ENCODE results near the gene RAB7A. TPM values are rescaled to one million over a fixed set of nuclear protein-coding genes. Genes with fewer than 3 reads are reported as not detected.

RAB7A gene
- total RNA-seq, 1 experiment from 2014 or later = 71.2 TPM

DNA sequence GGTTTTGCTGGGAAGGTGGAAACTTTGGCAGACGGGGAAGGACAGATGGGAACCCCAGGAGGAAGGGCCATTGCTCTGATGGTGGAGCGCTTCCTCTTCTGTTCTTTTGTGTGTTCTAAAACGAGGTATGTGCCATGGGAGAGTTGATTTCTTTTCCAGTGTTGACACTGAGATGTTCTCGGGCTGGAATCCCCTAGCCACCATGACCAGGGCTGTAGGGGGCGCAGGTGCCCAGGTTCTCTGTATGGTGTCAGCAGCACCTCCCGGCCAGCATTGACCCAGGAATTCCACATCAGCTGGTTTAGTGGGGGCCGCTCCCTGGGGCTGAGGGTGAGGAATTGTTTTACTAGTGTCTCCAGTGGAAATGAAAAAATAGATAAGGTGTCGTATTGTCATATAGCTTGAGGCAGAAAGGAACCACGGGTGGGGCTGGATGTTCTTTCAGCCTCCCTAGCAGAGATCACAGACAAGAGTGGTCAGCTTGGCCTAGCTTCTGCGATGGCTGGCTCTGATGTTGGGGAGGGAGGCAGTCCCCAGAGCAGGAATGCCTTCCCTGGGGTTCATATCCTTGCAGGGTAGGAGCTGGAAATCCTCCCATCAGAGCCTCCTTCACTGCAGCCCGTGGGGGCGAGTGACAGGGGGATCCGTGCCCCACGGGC lies 119.3 kb downstream of the RAB7A start:
- H3K27ac ChIP-seq (ENCODE audit: low read length) = no peak overlapping the region
- peak; percentile 48 for DNase-seq
- peak overlapping the region; percentile 67 for H3K9ac ChIP-seq (ENCODE audit: low read length)
- H3K9me3 ChIP-seq (ENCODE audit: low read length) = no peaks in the 10 kb centered on the region
- no peaks in the 10 kb centered on the region for H3K36me3 ChIP-seq (ENCODE audit: insufficient read depth, low read length)
- H3K4me1 ChIP-seq (ENCODE audit: low read length) = peaks cover 16% of the 10 kb centered on the region
- no peak overlapping the region for H2AFZ ChIP-seq (ENCODE audit: low read length)
- no peaks in the 10 kb centered on the region for H3K79me2 ChIP-seq (ENCODE audit: low read length)
- H3K9me2 ChIP-seq (replicated peaks; ENCODE audit: insufficient read depth, low read length) = no peaks in the 10 kb centered on the region
- H3K4me3 ChIP-seq (ENCODE audit: low read length) = peak overlapping the region; percentile 60
- no peaks in the 10 kb centered on the region for H4K20me1 ChIP-seq (ENCODE audit: insufficient read depth, low read depth, low read length)
- H3K27me3 ChIP-seq (ENCODE audit: low read length) = no peaks in the 10 kb centered on the region
- peak overlapping the region; percentile 78 for H3K4me2 ChIP-seq (ENCODE audit: low read depth, low read length, poor library complexity, severe bottlenecking)

DNA sequence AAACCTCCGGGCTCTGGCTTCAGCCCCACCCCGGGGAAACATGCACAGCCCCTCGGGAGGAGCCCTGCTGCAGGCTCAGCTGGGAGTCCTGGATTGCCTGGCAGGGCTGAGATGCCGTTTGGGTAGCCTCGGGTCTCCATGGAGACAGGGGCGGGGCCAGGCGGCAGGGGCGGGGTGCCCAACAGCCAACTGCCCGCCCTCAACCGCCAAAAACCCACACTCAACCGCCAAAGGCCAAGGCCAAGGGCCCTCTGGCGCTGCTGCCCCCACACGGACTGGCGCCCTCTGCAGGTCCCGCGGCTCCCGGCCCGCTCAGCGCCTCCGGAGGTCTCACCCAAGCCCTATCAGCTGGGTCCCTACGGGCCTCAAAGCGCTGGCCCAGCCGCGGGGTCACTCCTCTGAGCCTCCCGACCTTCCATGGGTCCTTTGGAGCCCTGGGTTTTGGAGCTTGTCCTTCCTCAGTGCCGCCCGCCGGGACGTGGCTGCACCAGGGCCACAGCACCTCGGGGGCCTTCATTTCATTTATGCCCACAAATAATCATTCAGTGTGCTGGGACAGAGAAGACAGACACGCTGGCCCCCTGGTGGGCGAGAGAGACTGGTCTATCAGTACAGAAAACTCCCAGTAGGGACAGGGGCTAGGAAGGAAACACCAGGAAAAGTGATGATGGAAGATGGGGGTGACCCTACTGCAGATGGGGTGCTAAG lies 119.9 kb downstream of the RAB7A start:
- peak overlapping the region; percentile 60 for H3K4me3 ChIP-seq (ENCODE audit: low read length)
- H2AFZ ChIP-seq (ENCODE audit: low read length) = peak overlapping the region; percentile 92
- peak overlapping the region; percentile 67 for H3K9ac ChIP-seq (ENCODE audit: low read length)

DNA sequence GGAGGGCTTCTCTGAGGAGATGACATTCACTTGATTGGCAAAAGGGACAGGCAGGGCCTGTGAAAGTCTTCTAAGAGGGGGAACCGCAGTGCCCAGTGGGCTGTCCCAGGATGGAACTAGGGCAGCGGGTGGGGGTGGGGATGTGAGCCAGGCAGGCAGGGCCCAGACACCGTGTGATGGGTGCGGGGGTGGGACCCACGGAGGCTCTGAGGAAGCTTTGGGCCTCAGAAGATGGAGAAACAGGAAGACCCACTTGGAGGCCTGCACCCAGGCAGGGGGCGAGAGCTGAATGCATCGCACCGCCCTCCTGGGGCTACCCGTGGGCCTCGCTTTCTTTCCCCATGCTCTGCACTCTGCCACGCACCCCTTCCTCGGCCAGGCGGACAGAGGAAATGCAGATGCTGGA lies 120.5 kb downstream of the RAB7A start:
- no peak overlapping the region for H3K27ac ChIP-seq (ENCODE audit: low read length)
- H3K9me2 ChIP-seq (replicated peaks; ENCODE audit: insufficient read depth, low read length) = no peaks in the 10 kb centered on the region
- DNase-seq = no peak
- H3K9ac ChIP-seq (ENCODE audit: low read length) = peak overlapping the region; percentile 67
- peaks cover 16% of the 10 kb centered on the region for H3K4me1 ChIP-seq (ENCODE audit: low read length)
- peak overlapping the region; percentile 78 for H3K4me2 ChIP-seq (ENCODE audit: low read depth, low read length, poor library complexity, severe bottlenecking)
- H3K27me3 ChIP-seq (ENCODE audit: low read length) = no peaks in the 10 kb centered on the region
- peak overlapping the region; percentile 92; the same call in 1 of the 2 replicates for H2AFZ ChIP-seq (ENCODE audit: low read length)
- H3K36me3 ChIP-seq (ENCODE audit: insufficient read depth, low read length) = no peaks in the 10 kb centered on the region
- no peaks in the 10 kb centered on the region for H3K79me2 ChIP-seq (ENCODE audit: low read length)
- H3K4me3 ChIP-seq (ENCODE audit: low read length) = peak overlapping the region; percentile 60
- H3K9me3 ChIP-seq (ENCODE audit: low read length) = no peaks in the 10 kb centered on the region
- no peaks in the 10 kb centered on the region for H4K20me1 ChIP-seq (ENCODE audit: insufficient read depth, low read depth, low read length)

More for the DNA sequence above, 119.9 kb downstream of the RAB7A start:
- H3K4me1 ChIP-seq (ENCODE audit: low read length) = peaks cover 16% of the 10 kb centered on the region
- peak overlapping the region; percentile 78 for H3K4me2 ChIP-seq (ENCODE audit: low read depth, low read length, poor library complexity, severe bottlenecking)
- H3K9me2 ChIP-seq (replicated peaks; ENCODE audit: insufficient read depth, low read length) = no peaks in the 10 kb centered on the region
- no peaks in the 10 kb centered on the region for H3K27me3 ChIP-seq (ENCODE audit: low read length)
- H3K36me3 ChIP-seq (ENCODE audit: insufficient read depth, low read length) = no peaks in the 10 kb centered on the region
- H4K20me1 ChIP-seq (ENCODE audit: insufficient read depth, low read depth, low read length) = no peaks in the 10 kb centered on the region
- DNase-seq = peak; percentile 95
- H3K27ac ChIP-seq (ENCODE audit: low read length) = no peak overlapping the region
- no peaks in the 10 kb centered on the region for H3K79me2 ChIP-seq (ENCODE audit: low read length)
- H3K9me3 ChIP-seq (ENCODE audit: low read length) = no peaks in the 10 kb centered on the region

DNA sequence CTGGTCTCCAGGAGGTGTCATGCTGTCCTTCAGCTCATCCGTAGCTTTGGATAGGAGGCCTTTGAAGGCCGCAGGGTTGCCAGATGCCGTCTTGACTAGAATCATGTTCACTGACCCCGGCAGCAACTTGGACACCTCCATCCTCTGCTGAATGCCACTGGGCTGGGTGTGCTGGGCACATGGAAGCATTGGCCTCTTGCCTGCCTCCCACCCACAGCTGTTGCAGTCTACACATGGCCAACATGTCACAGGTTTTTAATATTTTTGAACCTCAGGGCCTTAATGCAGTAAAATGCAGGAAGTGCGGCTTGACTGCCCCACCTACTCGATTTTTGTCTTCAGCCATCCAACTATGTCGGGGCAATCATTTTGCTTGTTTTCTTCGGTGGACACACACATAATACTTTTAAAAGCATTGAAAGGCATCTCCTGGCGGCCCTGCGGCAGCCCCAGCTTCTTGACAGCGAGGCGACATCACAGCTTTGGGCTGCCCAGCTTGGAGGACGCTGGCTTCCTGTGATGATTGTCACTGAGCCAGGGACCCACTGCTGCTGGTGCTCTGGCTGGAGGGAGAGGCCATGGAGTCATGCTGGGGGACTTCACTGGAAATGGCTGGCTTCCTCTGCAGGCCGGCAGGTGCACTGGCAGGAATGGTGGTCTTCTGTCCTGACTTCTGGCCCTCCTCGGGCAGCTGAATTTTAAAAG lies 121.8 kb downstream of the RAB7A start:
- no peaks in the 10 kb centered on the region for H4K20me1 ChIP-seq (ENCODE audit: insufficient read depth, low read depth, low read length)
- H3K9me2 ChIP-seq (replicated peaks; ENCODE audit: insufficient read depth, low read length) = no peaks in the 10 kb centered on the region
- H3K27ac ChIP-seq (ENCODE audit: low read length) = no peak overlapping the region
- no peaks in the 10 kb centered on the region for H3K27me3 ChIP-seq (ENCODE audit: low read length)
- peaks cover 16% of the 10 kb centered on the region for H3K4me1 ChIP-seq (ENCODE audit: low read length)
- H3K36me3 ChIP-seq (ENCODE audit: insufficient read depth, low read length) = no peaks in the 10 kb centered on the region
- DNase-seq = no peak
- no peaks in the 10 kb centered on the region for H3K9me3 ChIP-seq (ENCODE audit: low read length)
- no peak overlapping the region for H3K4me2 ChIP-seq (ENCODE audit: low read depth, low read length, poor library complexity, severe bottlenecking)
- no peak overlapping the region for H2AFZ ChIP-seq (ENCODE audit: low read length)
- no peak overlapping the region for H3K9ac ChIP-seq (ENCODE audit: low read length)
- H3K79me2 ChIP-seq (ENCODE audit: low read length) = no peaks in the 10 kb centered on the region
- no peak overlapping the region for H3K4me3 ChIP-seq (ENCODE audit: low read length)

DNA sequence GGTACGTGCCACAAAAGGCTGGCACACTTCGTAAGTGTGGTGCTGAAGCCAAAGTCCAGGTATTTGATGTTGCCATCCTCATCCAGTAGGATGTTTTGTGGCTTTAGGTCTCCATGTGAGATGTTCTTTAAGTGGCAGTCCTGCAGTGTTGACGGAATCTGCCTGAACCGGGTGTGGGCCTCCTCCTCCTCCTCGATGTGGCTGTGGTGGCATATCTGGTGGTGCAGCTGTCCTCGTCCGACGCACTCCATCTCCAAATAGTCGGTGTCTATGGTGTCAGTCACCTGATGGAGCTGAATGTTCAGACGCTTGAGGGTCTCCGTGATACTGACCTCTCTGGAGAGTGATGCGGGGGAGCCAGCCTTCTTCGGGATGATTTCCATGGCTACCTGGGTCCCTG lies 123.0 kb downstream of the RAB7A start:
- no peaks in the 10 kb centered on the region for H3K9me2 ChIP-seq (replicated peaks; ENCODE audit: insufficient read depth, low read length)
- H3K9me3 ChIP-seq (ENCODE audit: low read length) = peaks cover 3% of the 10 kb centered on the region
- no peaks in the 10 kb centered on the region for H3K27me3 ChIP-seq (ENCODE audit: low read length)
- H3K4me1 ChIP-seq (ENCODE audit: low read length) = peaks cover 16% of the 10 kb centered on the region
- H3K79me2 ChIP-seq (ENCODE audit: low read length) = no peaks in the 10 kb centered on the region
- no peak overlapping the region for H3K4me2 ChIP-seq (ENCODE audit: low read depth, low read length, poor library complexity, severe bottlenecking)
- no peak overlapping the region for H3K4me3 ChIP-seq (ENCODE audit: low read length)
- no peak overlapping the region for H2AFZ ChIP-seq (ENCODE audit: low read length)
- H3K27ac ChIP-seq (ENCODE audit: low read length) = no peak overlapping the region
- H4K20me1 ChIP-seq (ENCODE audit: insufficient read depth, low read depth, low read length) = no peaks in the 10 kb centered on the region
- no peak for DNase-seq
- no peak overlapping the region for H3K9ac ChIP-seq (ENCODE audit: low read length)
- H3K36me3 ChIP-seq (ENCODE audit: insufficient read depth, low read length) = no peaks in the 10 kb centered on the region

DNA sequence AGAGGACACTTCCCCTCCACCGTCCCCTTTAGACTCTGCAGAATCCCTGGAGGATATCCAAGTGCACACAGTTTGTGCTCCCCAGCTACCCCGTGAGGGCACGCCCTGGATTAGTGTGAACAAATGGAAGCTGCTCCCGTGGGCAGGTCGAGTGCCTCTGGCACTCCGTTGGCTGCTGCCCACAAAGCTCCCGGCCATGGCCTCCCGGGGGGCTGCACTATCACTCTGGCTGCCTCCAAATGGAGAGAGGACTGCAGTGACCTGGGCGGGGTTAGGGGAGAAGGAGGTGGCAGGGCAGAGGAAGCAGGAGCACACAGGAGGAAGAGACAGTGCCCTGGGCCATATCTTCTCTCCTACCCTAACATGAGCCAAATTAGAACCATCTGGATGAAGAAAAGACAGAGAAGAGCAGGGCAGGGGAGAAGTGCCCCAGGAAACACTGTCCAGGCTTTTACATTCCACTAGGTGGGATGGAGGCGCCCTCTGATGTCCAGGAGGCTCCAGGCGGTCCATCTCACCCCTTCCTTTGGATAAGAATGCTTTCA lies 124.0 kb downstream of the RAB7A start:
- H3K9me2 ChIP-seq (replicated peaks; ENCODE audit: insufficient read depth, low read length) = no peaks in the 10 kb centered on the region
- H3K9ac ChIP-seq (ENCODE audit: low read length) = no peak overlapping the region
- H2AFZ ChIP-seq (ENCODE audit: low read length) = no peak overlapping the region
- H3K36me3 ChIP-seq (ENCODE audit: insufficient read depth, low read length) = no peaks in the 10 kb centered on the region
- no peaks in the 10 kb centered on the region for H3K27me3 ChIP-seq (ENCODE audit: low read length)
- no peak overlapping the region for H3K4me3 ChIP-seq (ENCODE audit: low read length)
- no peaks in the 10 kb centered on the region for H4K20me1 ChIP-seq (ENCODE audit: insufficient read depth, low read depth, low read length)
- no peak for DNase-seq
- H3K27ac ChIP-seq (ENCODE audit: low read length) = no peak overlapping the region
- H3K79me2 ChIP-seq (ENCODE audit: low read length) = no peaks in the 10 kb centered on the region
- H3K4me2 ChIP-seq (ENCODE audit: low read depth, low read length, poor library complexity, severe bottlenecking) = no peak overlapping the region
- peaks cover 15% of the 10 kb centered on the region for H3K4me1 ChIP-seq (ENCODE audit: low read length)
- H3K9me3 ChIP-seq (ENCODE audit: low read length) = peaks cover 9% of the 10 kb centered on the region

DNA sequence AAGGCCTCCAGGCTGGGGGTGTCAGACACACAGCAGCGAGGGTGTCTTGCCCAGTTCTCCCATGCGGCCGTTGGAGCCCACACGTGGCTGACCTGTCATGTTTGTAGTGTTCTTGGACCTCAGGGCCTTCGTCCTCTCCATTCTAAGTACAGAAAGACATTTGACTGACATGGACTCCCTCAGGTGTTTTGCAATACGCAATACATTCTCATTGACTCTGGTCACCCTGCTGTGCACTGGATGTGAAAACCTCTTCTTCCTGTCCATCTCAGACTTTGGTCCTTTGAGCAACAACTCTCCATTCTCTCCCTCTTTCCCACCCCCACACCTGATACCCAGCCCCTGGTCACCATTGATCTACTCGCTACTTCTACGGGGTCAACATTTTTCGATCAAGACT lies 124.6 kb downstream of the RAB7A start:
- no peak overlapping the region for H2AFZ ChIP-seq (ENCODE audit: low read length)
- H3K9ac ChIP-seq (ENCODE audit: low read length) = no peak overlapping the region
- no peaks in the 10 kb centered on the region for H3K27me3 ChIP-seq (ENCODE audit: low read length)
- no peaks in the 10 kb centered on the region for H3K79me2 ChIP-seq (ENCODE audit: low read length)
- no peaks in the 10 kb centered on the region for H3K36me3 ChIP-seq (ENCODE audit: insufficient read depth, low read length)
- H3K9me3 ChIP-seq (ENCODE audit: low read length) = peaks cover 10% of the 10 kb centered on the region
- H3K4me2 ChIP-seq (ENCODE audit: low read depth, low read length, poor library complexity, severe bottlenecking) = no peak overlapping the region
- H4K20me1 ChIP-seq (ENCODE audit: insufficient read depth, low read depth, low read length) = no peaks in the 10 kb centered on the region
- H3K4me3 ChIP-seq (ENCODE audit: low read length) = no peak overlapping the region
- peaks cover 9% of the 10 kb centered on the region for H3K4me1 ChIP-seq (ENCODE audit: low read length)
- DNase-seq = no peak
- no peaks in the 10 kb centered on the region for H3K9me2 ChIP-seq (replicated peaks; ENCODE audit: insufficient read depth, low read length)
- H3K27ac ChIP-seq (ENCODE audit: low read length) = no peak overlapping the region

DNA sequence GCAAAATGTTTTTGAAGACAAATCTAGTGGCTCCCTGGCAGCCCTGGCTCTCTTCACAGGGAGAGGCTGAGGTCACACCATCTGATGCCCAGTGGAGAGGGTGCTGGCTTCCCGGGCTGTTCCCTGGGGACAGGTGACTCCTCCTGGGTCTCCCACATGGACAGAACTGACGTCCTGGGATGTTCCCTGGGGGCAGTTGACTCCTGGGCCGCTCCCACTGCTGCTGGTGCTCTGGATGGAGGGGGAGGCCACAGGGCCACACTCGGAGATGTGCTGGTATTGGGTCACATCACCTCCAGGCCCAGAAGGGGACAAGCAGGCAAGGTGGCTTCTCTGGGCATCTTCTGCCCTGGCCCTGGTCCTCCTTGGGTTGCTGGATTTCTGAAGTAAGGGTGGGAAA lies 125.6 kb downstream of the RAB7A start:
- no peak overlapping the region for H2AFZ ChIP-seq (ENCODE audit: low read length)
- H3K36me3 ChIP-seq (ENCODE audit: insufficient read depth, low read length) = no peaks in the 10 kb centered on the region
- H3K9ac ChIP-seq (ENCODE audit: low read length) = no peak overlapping the region
- no peaks in the 10 kb centered on the region for H3K27me3 ChIP-seq (ENCODE audit: low read length)
- H3K4me2 ChIP-seq (ENCODE audit: low read depth, low read length, poor library complexity, severe bottlenecking) = no peak overlapping the region
- no peaks in the 10 kb centered on the region for H3K9me2 ChIP-seq (replicated peaks; ENCODE audit: insufficient read depth, low read length)
- H3K27ac ChIP-seq (ENCODE audit: low read length) = no peak overlapping the region
- no peaks in the 10 kb centered on the region for H3K79me2 ChIP-seq (ENCODE audit: low read length)
- no peaks in the 10 kb centered on the region for H4K20me1 ChIP-seq (ENCODE audit: insufficient read depth, low read depth, low read length)
- H3K4me3 ChIP-seq (ENCODE audit: low read length) = no peak overlapping the region
- peaks cover 15% of the 10 kb centered on the region for H3K9me3 ChIP-seq (ENCODE audit: low read length)
- no peaks in the 10 kb centered on the region for H3K4me1 ChIP-seq (ENCODE audit: low read length)
- DNase-seq = no peak
